ENCODE data around the gene PPFIA4.
"Not testable (repeated sequence)": the region's sequence is repeated elsewhere in the genome, so short reads cannot be mapped to it uniquely, and the experiment has no call there.

The PPFIA4 gene

GRCh38 chr1:203026031-203026665, at the start of gene PPFIA4:
PPFIA4 (plus strand) TSS chr1:203026491; CDS start chr1:203039009, 12,518 bp downstream.
- no peak for TF ChIP-seq CTCF (conservative IDR thresholded peaks at IDR 0.05; ENCODE audit: low read depth, low read length)
- H3K4me3 ChIP-seq (ENCODE audit: low read depth, low read length): peak within 1 kb of the TSS; percentile 58
- DNase-seq (ENCODE audit: low read depth): peak; percentile 84

GRCh38 chr1:202976633-202977032, 49.7 kb upstream of the PPFIA4 start:
- DNase-seq (ENCODE audit: low read depth): no peak
- no peak overlapping the region for H3K4me3 ChIP-seq (ENCODE audit: low read depth, low read length)
- no peak for TF ChIP-seq CTCF (conservative IDR thresholded peaks at IDR 0.05; ENCODE audit: low read depth, low read length)

- no peak for TF ChIP-seq CTCF (conservative IDR thresholded peaks at IDR 0.05; ENCODE audit: low read depth, low read length)
- DNase-seq (ENCODE audit: low read depth): no peak
Measured at GRCh38 chr1:202979459-202979858, 46.8 kb upstream of the PPFIA4 start.

GRCh38 chr1:202981939-202982338, 44.4 kb upstream of the PPFIA4 start:
- TF ChIP-seq CTCF (conservative IDR thresholded peaks at IDR 0.05; ENCODE audit: low read depth, low read length): no peak
- H3K4me3 ChIP-seq (ENCODE audit: low read depth, low read length): no peak overlapping the region
- no peak for DNase-seq (ENCODE audit: low read depth)

More at GRCh38 chr1:202979459-202979858, 46.8 kb upstream of the PPFIA4 start:
- H3K4me3 ChIP-seq (ENCODE audit: low read depth, low read length): no peak overlapping the region

GRCh38 chr1:202982715-202983430, 43.4 kb upstream of the PPFIA4 start:
- no peak overlapping the region for H3K4me3 ChIP-seq (ENCODE audit: low read depth, low read length)
- no peak for DNase-seq (ENCODE audit: low read depth)
- TF ChIP-seq CTCF (conservative IDR thresholded peaks at IDR 0.05; ENCODE audit: low read depth, low read length): no peak

- not testable (repeated sequence) for H3K4me3 ChIP-seq (ENCODE audit: low read depth, low read length); DNase-seq (ENCODE audit: low read depth)
Measured at GRCh38 chr1:202986120-202986519, 40.2 kb upstream of the PPFIA4 start.

GRCh38 chr1:202987255-202987654, 39.0 kb upstream of the PPFIA4 start:
- no peak for TF ChIP-seq CTCF (conservative IDR thresholded peaks at IDR 0.05; ENCODE audit: low read depth, low read length)
- no peak for DNase-seq (ENCODE audit: low read depth)
- H3K4me3 ChIP-seq (ENCODE audit: low read depth, low read length): no peak overlapping the region

Measured in choroid plexus epithelial cell (primary cell).